GM21515 (cell line): Measurements from ENCODE around the gene PHPT1.

Source experiments
- ATAC-seq: cut with Tn5 transposase; IDR thresholded peaks from one replicate; pipeline ENCODE4 v1.9.1; 2021; ENCODE audit not compliant: unreplicated experiment

Gene PHPT1

DNA sequence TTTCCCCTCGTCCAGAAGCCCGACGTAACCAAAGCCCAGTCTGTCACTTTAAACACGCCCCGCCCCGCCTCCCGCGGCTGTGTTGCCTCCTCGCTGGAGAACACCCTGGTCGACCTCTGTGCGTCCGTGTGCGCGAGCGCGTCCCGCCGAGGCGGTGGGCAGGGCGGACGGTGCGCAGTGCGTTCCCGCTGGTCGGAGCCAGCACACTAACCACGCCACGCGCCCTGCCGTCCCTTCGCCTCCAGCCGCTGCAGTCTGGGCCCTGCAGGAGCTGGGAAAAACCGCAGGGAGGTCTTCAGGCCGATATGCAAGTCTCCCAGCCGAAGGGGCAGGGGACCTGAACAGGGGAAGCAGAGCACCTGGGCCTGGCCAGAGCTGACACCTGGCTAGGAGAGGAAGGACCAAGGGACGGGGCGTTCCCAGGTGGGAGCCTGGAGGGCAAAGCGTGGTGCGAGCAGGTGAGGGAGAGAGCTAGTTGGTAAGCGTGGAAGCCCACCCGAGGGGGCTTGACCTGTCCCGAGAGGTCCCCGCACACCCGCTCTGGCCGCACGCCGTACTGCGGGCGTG lies 1.3 kb upstream of the PHPT1 start:
- no peak for ATAC-seq

- ATAC-seq = no peak
These were observed 694 bp upstream of the PHPT1 start for GRCh38 chr9:136848393-136849037.

GRCh38 chr9:136849960-136850865 lies 1.0 kb downstream of the PHPT1 start:
- no peak for ATAC-seq

DNA sequence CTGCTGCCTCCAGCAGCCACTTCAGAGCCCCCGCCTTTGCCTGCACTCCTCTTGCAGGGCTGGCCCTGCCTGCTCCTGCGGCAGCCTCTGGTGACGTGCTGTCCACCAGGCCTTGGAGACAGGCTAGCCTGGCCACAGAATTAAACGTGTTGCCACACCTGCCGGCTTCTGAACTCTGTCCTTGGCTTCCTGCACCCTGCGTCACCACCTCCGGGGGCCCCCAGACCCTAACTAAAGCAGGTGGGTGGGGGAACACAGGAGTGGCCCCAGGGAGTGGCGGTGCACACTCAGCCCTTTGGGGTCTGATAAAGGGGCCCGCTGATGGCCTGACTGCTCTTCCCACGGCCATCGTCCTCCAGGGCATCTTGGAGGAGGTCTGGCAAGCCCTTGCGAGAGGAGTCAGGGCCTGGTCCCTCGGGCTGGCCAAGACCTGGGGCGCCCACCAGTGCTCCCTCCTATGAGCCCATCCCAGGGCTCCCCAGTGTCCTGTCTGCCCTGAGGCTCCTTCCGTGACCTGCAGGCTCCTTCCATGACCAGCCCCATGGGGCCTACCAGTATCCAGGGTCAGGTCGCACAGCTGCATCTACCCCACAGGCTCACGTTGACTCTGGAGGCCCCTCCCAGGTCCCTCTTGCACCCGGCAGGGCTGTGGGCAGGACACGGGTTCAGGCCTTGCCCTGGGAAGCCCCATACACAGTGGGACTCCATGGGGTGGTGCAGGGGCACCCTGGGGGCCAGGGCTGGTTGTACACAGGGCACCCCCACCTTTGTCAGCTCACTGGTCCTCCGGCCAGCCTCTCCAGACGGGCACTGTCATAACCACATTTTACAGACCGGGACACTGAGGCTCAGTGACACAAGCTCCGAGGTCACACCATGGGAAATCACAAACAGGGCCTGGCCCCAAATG lies 1.9 kb downstream of the PHPT1 start:
- ATAC-seq = no peak

- ATAC-seq = no peak
These were observed 2.9 kb downstream of the PHPT1 start, which contains the start of gene MAMDC4 for GRCh38 chr9:136851941-136852663. TSS of gene MAMDC4 (plus strand) at chr9:136852346. CDS start at chr9:136852417, 71 bp downstream.

DNA sequence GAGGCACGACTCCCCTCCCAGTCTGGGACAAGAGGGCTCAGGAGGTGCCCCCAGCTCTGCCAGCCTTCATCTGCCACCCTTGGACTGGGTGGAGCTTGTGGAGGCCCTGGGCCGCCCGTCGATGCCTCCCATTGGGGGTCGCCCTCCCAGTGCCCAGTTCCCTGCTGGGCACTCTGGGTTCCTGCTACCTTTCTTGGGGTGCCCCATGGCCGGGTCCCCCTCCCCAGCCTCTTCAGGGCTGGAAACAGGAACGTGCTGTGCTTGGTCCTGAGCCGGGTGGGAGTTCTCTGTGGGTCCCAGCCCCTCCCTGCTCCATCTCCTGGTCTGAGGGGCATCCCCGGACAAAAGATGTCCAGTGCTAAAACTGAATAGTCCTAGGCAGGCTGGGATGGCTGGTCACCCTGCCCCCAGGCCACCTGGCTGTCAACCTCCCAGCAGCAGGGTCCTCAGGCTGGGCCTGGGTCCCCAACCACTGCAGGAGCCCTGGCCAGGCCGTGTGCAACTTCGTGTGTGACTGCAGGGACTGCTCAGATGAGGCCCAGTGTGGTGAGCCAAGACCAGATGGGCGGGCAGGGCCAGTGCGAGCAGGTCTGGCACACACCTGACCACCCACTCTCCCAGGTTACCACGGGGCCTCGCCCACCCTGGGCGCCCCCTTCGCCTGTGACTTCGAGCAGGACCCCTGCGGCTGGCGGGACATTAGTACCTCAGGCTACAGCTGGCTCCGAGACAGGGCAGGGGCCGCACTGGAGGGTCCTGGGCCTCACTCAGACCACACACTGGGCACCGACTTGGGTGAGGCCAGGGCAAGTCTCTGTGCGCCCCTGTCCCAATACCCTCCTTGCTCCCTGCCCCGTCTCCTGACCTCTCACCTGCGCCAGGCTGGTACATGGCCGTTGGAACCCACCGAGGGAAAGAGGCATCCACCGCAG lies 3.7 kb downstream of the PHPT1 start:
- ATAC-seq = no peak

DNA sequence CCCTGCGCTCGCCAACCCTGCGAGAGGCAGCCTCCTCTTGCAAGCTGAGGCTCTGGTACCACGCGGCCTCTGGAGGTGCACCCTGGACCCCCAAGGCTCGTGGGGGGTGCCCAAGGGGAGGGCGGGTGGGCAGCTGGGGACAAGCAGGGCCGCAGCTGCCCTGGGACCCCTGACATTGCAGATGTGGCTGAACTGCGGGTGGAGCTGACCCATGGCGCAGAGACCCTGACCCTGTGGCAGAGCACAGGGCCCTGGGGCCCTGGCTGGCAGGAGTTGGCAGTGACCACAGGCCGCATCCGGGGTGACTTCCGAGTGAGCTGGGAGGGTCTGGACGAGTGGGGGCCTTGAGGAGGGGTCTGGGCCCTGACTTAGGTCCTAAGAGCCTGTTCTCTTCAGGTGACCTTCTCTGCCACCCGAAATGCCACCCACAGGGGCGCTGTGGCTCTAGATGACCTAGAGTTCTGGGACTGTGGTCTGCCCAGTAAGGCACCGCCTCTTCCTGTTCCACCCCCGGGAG lies 4.4 kb downstream of the PHPT1 start:
- ATAC-seq = no peak

- no peak for ATAC-seq
These were observed 5.1 kb downstream of the PHPT1 start for GRCh38 chr9:136854113-136854841.

DNA sequence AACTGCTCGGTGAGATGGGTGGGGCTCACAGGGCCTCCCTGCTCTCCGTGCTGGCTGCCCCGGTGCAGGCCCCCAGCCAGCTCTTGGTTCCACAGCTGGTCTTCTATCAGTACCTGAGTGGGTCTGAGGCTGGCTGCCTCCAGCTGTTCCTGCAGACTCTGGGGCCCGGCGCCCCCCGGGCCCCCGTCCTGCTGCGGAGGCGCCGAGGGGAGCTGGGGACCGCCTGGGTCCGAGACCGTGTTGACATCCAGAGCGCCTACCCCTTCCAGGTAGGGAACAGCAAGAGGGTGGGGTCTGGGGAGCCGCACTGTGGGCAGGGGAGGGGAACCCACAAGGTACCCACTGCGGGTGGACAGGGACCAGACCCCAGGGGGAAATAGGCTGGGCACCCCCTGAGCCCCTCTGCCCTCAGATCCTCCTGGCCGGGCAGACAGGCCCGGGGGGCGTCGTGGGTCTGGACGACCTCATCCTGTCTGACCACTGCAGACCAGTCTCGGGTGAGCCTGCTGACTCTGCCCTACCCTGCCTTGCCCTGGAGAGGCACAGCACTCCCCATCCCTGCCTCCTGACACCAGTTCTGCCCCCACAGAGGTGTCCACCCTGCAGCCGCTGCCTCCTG lies 5.7 kb downstream of the PHPT1 start:
- ATAC-seq = no peak

DNA sequence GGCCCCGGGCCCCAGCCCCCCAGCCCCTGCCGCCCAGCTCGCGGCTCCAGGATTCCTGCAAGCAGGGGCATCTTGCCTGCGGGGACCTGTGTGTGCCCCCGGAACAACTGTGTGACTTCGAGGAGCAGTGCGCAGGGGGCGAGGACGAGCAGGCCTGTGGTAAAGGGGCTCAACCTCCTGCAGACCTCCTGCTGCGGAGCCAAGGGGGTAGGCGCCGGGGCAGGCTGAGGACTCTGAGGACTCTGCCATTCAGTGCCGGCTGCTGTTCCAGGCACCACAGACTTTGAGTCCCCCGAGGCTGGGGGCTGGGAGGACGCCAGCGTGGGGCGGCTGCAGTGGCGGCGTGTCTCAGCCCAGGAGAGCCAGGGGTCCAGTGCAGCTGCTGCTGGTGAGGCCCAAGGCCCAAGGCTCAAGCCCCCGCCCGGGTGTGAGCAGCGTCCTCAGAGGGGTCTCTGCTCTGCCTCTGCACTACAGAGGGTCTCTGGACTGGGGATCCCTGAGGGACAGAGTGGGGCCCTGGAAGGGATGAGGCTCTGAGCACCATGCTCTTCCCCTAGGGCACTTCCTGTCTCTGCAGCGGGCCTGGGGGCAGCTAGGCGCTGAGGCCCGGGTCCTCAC lies 6.4 kb downstream of the PHPT1 start:
- no peak for ATAC-seq

GRCh38 chr9:136856079-136856476 lies 6.9 kb downstream of the PHPT1 start:
- no peak for ATAC-seq

DNA sequence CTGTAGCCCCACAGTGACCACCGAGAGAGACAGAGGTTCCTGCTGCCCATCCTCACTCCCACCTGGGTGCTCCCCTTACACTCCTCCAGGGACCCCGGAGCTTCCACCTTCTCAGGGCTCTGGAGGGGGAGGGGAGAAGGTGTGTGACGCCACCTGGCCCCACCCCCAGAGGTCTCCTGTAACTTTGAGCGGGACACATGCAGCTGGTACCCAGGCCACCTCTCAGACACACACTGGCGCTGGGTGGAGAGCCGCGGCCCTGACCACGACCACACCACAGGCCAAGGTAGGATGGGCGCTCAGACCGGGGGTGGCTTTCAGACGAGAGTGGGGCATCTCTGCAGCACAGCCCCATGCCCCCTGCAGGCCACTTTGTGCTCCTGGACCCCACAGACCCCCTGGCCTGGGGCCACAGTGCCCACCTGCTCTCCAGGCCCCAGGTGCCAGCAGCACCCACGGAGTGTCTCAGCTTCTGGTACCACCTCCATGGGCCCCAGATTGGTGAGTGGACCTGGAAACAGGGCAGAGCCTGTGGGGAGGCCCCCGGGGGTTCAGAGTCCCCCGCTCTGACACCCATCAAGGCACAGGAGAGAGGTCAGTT lies 7.4 kb downstream of the PHPT1 start:
- ATAC-seq = no peak

- ATAC-seq = no peak
These were observed 8.0 kb downstream of the PHPT1 start for GRCh38 chr9:136857166-136857565.

- ATAC-seq = no peak
These were observed 8.6 kb downstream of the PHPT1 start for GRCh38 chr9:136857581-136858412.

- no peak for ATAC-seq
These were observed 9.2 kb downstream of the PHPT1 start for GRCh38 chr9:136858452-136858843.
